Memory B cell (primary cell): ENCODE data around the gene THTPA.

ENCODE experiments used
- ATAC-seq: fragments of 150-1000 bp; cut with Tn5 transposase; 2 replicates; pipeline ENCODE4 v1.10.0; 2021; ENCODE audit warnings: low read depth, mild to moderate bottlenecking, moderate library complexity
- DNase-seq, 2 donors: peaks; one replicate each; pipeline ENCODE4 v3.0.0; 2022; ENCODE audit warnings: low spot score in 2 of 2
- H3K27ac Mint-ChIP-seq: one replicate; pipeline ENCODE4 v1.8.0; 2022; ENCODE audit warnings: mild to moderate bottlenecking, moderate library complexity, mixed read lengths
- H3K27me3 Mint-ChIP-seq: one replicate; pipeline ENCODE4 v1.8.0; 2022; ENCODE audit warnings: mixed read lengths
- H3K36me3 Mint-ChIP-seq: one replicate; pipeline ENCODE4 v1.8.0; 2022; ENCODE audit warnings: mild to moderate bottlenecking, mixed read lengths
- H3K4me1 Mint-ChIP-seq: one replicate; pipeline ENCODE4 v1.8.0; 2022; ENCODE audit warnings: mixed read lengths
- H3K4me3 Mint-ChIP-seq: one replicate; pipeline ENCODE4 v1.8.0; 2022; ENCODE audit warnings: mild to moderate bottlenecking, moderate library complexity, mixed read lengths
- H3K9me3 Mint-ChIP-seq: one replicate; pipeline ENCODE4 v1.8.0; 2022; ENCODE audit warnings: mixed read lengths

THTPA gene

GRCh38 chr14:23564181-23564812 is 8.2 kb downstream of the THTPA start:
- Mint-ChIP-seq H3K4me1 (peaks cover 46% of the 10 kb centered on the region), H3K9me3 (no peaks in the 10 kb centered on the region), H3K36me3 (peaks cover 29% of the 10 kb centered on the region), H3K4me3 (no peak overlapping the region), H3K27me3 (peaks cover 1% of the 10 kb centered on the region), H3K27ac (peak overlapping the region; percentile 80)
- DNase-seq (no peak), ATAC-seq (no peak)

- Mint-ChIP-seq H3K4me3 (peak overlapping the region; percentile 51), H3K27me3 (peaks cover 2% of the 10 kb centered on the region), H3K36me3 (peaks cover 29% of the 10 kb centered on the region), H3K9me3 (no peaks in the 10 kb centered on the region), H3K4me1 (peaks cover 46% of the 10 kb centered on the region), H3K27ac (peak overlapping the region; percentile 35)
- ATAC-seq (no peak), DNase-seq (no peak)
Measured at GRCh38 chr14:23564876-23565275, 8.8 kb downstream of the THTPA start.

- Mint-ChIP-seq H3K27me3 (peaks cover 2% of the 10 kb centered on the region), H3K27ac (no peak overlapping the region), H3K4me3 (peak overlapping the region; percentile 29), H3K4me1 (peaks cover 42% of the 10 kb centered on the region), H3K36me3 (peaks cover 24% of the 10 kb centered on the region), H3K9me3 (no peaks in the 10 kb centered on the region)
- ATAC-seq (no peak), DNase-seq (no peak)
Measured at GRCh38 chr14:23565626-23566025, 9.6 kb downstream of the THTPA start.

GRCh38 chr14:23566112-23566777 is 10.2 kb downstream of the THTPA start:
- H3K9me3 Mint-ChIP-seq: no peaks in the 10 kb centered on the region
- H3K4me3 Mint-ChIP-seq: peak overlapping the region; percentile 100
- H3K4me1 Mint-ChIP-seq: peaks cover 38% of the 10 kb centered on the region
- no peak for DNase-seq
- peaks cover 20% of the 10 kb centered on the region for H3K36me3 Mint-ChIP-seq
- H3K27me3 Mint-ChIP-seq: peaks cover 2% of the 10 kb centered on the region
- ATAC-seq: no peak
- peak overlapping the region; percentile 63 for H3K27ac Mint-ChIP-seq

- Mint-ChIP-seq H3K27ac (peak overlapping the region; percentile 63), H3K36me3 (peaks cover 16% of the 10 kb centered on the region), H3K4me1 (peaks cover 36% of the 10 kb centered on the region), H3K4me3 (peak overlapping the region; percentile 100), H3K27me3 (peaks cover 2% of the 10 kb centered on the region), H3K9me3 (no peaks in the 10 kb centered on the region)
- no peak for DNase-seq
- ATAC-seq: no peak
Measured at GRCh38 chr14:23566778-23567185, 10.7 kb downstream of the THTPA start.

GRCh38 chr14:23567186-23568020 is 11.3 kb downstream of the THTPA start, which contains the start of gene AP1G2:
TSS of gene AP1G2 (minus strand) at chr14:23567791. CDS start at chr14:23567314, 477 bp downstream.
- peak; percentile 67 to 73 for DNase-seq
- Mint-ChIP-seq H3K4me3 (peak within 1 kb of the TSS; percentile 100), H3K4me1 (peaks cover 36% of the 10 kb centered on the region), H3K9me3 (no peaks in the 10 kb centered on the region), H3K27ac (peak within 1 kb of the TSS; percentile 93), H3K36me3 (peaks cover 15% of the 10 kb centered on the region), H3K27me3 (peaks cover 6% of the 10 kb centered on the region)
- ATAC-seq: peak; percentile 92

- peak overlapping the region; percentile 93 for H3K27ac Mint-ChIP-seq
- H3K9me3 Mint-ChIP-seq: no peaks in the 10 kb centered on the region
- H3K4me3 Mint-ChIP-seq: peak overlapping the region; percentile 100
- no peak for ATAC-seq
- peaks cover 11% of the 10 kb centered on the region for H3K36me3 Mint-ChIP-seq
- peaks cover 13% of the 10 kb centered on the region for H3K27me3 Mint-ChIP-seq
- H3K4me1 Mint-ChIP-seq: peaks cover 31% of the 10 kb centered on the region
- no peak for DNase-seq
Measured at GRCh38 chr14:23568021-23568599, 12.0 kb downstream of the THTPA start.

- H3K4me3 Mint-ChIP-seq: peak overlapping the region; percentile 100
- DNase-seq (no peak), ATAC-seq (no peak)
- peaks cover 28% of the 10 kb centered on the region for H3K4me1 Mint-ChIP-seq
- H3K27ac Mint-ChIP-seq: peak overlapping the region; percentile 5
- peaks cover 16% of the 10 kb centered on the region for H3K27me3 Mint-ChIP-seq
- peaks cover 10% of the 10 kb centered on the region for H3K36me3 Mint-ChIP-seq
- no peaks in the 10 kb centered on the region for H3K9me3 Mint-ChIP-seq
Measured at GRCh38 chr14:23568600-23569331, 12.7 kb downstream of the THTPA start.

- peaks cover 23% of the 10 kb centered on the region for H3K4me1 Mint-ChIP-seq
- H3K4me3 Mint-ChIP-seq: no peak overlapping the region
- H3K27me3 Mint-ChIP-seq: peaks cover 17% of the 10 kb centered on the region
- no peak for DNase-seq
- ATAC-seq: no peak
- no peak overlapping the region for H3K27ac Mint-ChIP-seq
- peaks cover 3% of the 10 kb centered on the region for H3K36me3 Mint-ChIP-seq
- no peaks in the 10 kb centered on the region for H3K9me3 Mint-ChIP-seq
Measured at GRCh38 chr14:23569443-23570151, 13.5 kb downstream of the THTPA start.

- H3K27me3 Mint-ChIP-seq: peaks cover 23% of the 10 kb centered on the region
- no peak for ATAC-seq
- H3K4me1 Mint-ChIP-seq: peaks cover 17% of the 10 kb centered on the region
- H3K27ac Mint-ChIP-seq: no peak overlapping the region
- no peaks in the 10 kb centered on the region for H3K36me3 Mint-ChIP-seq
- H3K9me3 Mint-ChIP-seq: no peaks in the 10 kb centered on the region
- DNase-seq: no peak
- no peak overlapping the region for H3K4me3 Mint-ChIP-seq
Measured at GRCh38 chr14:23570806-23571483, 14.9 kb downstream of the THTPA start.

- Mint-ChIP-seq H3K36me3 (no peaks in the 10 kb centered on the region), H3K4me3 (no peak overlapping the region), H3K9me3 (no peaks in the 10 kb centered on the region), H3K27me3 (peaks cover 29% of the 10 kb centered on the region), H3K4me1 (peaks cover 18% of the 10 kb centered on the region), H3K27ac (no peak overlapping the region)
- no peak for ATAC-seq
- no peak for DNase-seq
Measured at GRCh38 chr14:23571701-23572523, 15.8 kb downstream of the THTPA start.

- Mint-ChIP-seq H3K27ac (no peak overlapping the region), H3K27me3 (peaks cover 29% of the 10 kb centered on the region), H3K4me3 (no peak overlapping the region), H3K4me1 (peaks cover 18% of the 10 kb centered on the region), H3K36me3 (no peaks in the 10 kb centered on the region), H3K9me3 (no peaks in the 10 kb centered on the region)
- ATAC-seq (no peak), DNase-seq (no peak)
Measured at GRCh38 chr14:23572524-23572828, 16.4 kb downstream of the THTPA start.
